Stimulated activated CD8-positive, alpha-beta memory T cell treated with anti-CD3 and anti-CD28 coated beads, Interleukin-4, amount 100 ng/mL, for 48 hours (primary cell): Measurements from ENCODE around the gene RALGAPA2.
A peak's percentile ranks its signal among the peaks of the same experiment; 100 is the strongest.

Source experiments
- DNase-seq: peaks from one replicate; pipeline ENCODE4 v3.0.0-alpha.2; 2020

The RALGAPA2 gene

GRCh38 chr20:20627471-20627870 lies 85.0 kb downstream of the RALGAPA2 start:
- no peak for DNase-seq

GRCh38 chr20:20624914-20625313 lies 87.5 kb downstream of the RALGAPA2 start:
- no peak for DNase-seq

- no peak for DNase-seq
These were observed 91.2 kb downstream of the RALGAPA2 start for GRCh38 chr20:20621195-20621594.

GRCh38 chr20:20614391-20614790 lies 98.1 kb downstream of the RALGAPA2 start:
- no peak for DNase-seq

GRCh38 chr20:20612251-20612650 lies 100.2 kb downstream of the RALGAPA2 start:
- DNase-seq: no peak

- no peak for DNase-seq
These were observed 101.3 kb downstream of the RALGAPA2 start for GRCh38 chr20:20611167-20611566.

- DNase-seq: no peak
These were observed 102.9 kb downstream of the RALGAPA2 start for GRCh38 chr20:20609522-20609921.

- no peak for DNase-seq
These were observed 103.8 kb downstream of the RALGAPA2 start for GRCh38 chr20:20608641-20609040.

- no peak for DNase-seq
These were observed 104.4 kb downstream of the RALGAPA2 start for GRCh38 chr20:20608041-20608440.

GRCh38 chr20:20606881-20607280 lies 105.6 kb downstream of the RALGAPA2 start:
- DNase-seq: no peak

- no peak for DNase-seq
These were observed 106.4 kb downstream of the RALGAPA2 start for GRCh38 chr20:20606050-20606449.

GRCh38 chr20:20604907-20605306 lies 107.5 kb downstream of the RALGAPA2 start:
- DNase-seq: no peak

GRCh38 chr20:20604357-20604756 lies 108.1 kb downstream of the RALGAPA2 start:
- no peak for DNase-seq

GRCh38 chr20:20603339-20603990 lies 109.0 kb downstream of the RALGAPA2 start:
- DNase-seq: no peak

GRCh38 chr20:20597966-20598365 lies 114.5 kb downstream of the RALGAPA2 start:
- no peak for DNase-seq

GRCh38 chr20:20594171-20594530 lies 118.3 kb downstream of the RALGAPA2 start:
- no peak for DNase-seq

GRCh38 chr20:20593447-20594170 lies 118.8 kb downstream of the RALGAPA2 start:
- peak; percentile 28 for DNase-seq

GRCh38 chr20:20585146-20585545 lies 127.3 kb downstream of the RALGAPA2 start:
- no peak for DNase-seq

- no peak for DNase-seq
These were observed 129.7 kb downstream of the RALGAPA2 start for GRCh38 chr20:20582734-20583133.

GRCh38 chr20:20580139-20580538 lies 132.3 kb downstream of the RALGAPA2 start:
- no peak for DNase-seq

- DNase-seq: no peak
These were observed 133.6 kb downstream of the RALGAPA2 start for GRCh38 chr20:20578838-20579237.

- no peak for DNase-seq
These were observed 138.6 kb downstream of the RALGAPA2 start for GRCh38 chr20:20573797-20574196.

- DNase-seq: no peak
These were observed 141.2 kb downstream of the RALGAPA2 start for GRCh38 chr20:20571068-20571780.

GRCh38 chr20:20568604-20569205 lies 143.7 kb downstream of the RALGAPA2 start:
- peak; percentile 42 for DNase-seq
